Measurements from ENCODE around the gene MAP4. TPM values are rescaled to one million over a fixed set of nuclear protein-coding genes. Genes with fewer than 3 reads are reported as not detected.

The MAP4 gene
- total and polyA plus RNA-seq, 4 donors = 16.6 to 41.4 (median 30.8) TPM

DNA sequence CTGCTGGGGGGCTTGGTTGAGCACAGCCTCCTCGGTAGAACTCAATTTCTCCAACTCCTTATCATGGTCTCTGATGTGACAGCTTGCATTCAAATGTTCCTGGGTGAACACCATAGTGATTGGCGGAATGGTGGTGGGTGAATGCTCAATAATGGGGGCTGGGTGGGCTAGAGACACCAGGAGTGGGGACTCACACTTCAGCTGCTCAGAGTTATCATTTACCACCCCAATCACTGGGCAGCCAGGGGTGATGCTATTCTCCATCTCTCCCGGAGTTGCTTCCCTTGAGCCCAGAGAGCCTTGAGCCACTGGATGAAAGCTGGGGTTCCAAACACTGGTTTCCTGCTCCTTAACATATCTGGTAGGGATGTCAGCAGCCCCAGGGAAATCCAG lies 124.6 kb downstream of the MAP4 start:
- Histone ChIP-seq H3K27ac (ENCODE audit: low read depth in 1 of 2, low read length in 2 of 2) (no peak overlapping the region), H3K9me3 (ENCODE audit: control insufficient read depth in 4 of 4, low read length in 3 of 4) (no peaks in the 10 kb centered on the region), H3K9ac (ENCODE audit: low read depth in 1 of 2, low read length in 2 of 2) (no peak overlapping the region), H3K27me3 (ENCODE audit: control insufficient read depth in 4 of 4, insufficient read depth in 4 of 4, low read length in 3 of 4) (no peaks in the 10 kb centered on the region), H3K36me3 (ENCODE audit: control insufficient read depth in 4 of 4, insufficient read depth in 3 of 4, low read depth in 1 of 4, low read length in 3 of 4) (peaks cover 4 to 11% (median 4%) of the 10 kb centered on the region in 4 donors), H3K4me1 (ENCODE audit: control insufficient read depth in 4 of 4, insufficient read depth in 4 of 4, low read length in 3 of 4) (peaks cover 0 to 3% (median 0%) of the 10 kb centered on the region in 4 donors), H3K4me3 (ENCODE audit: low read depth in 1 of 3, low read length in 3 of 3) (no peak overlapping the region)
- no peak for DNase-seq (ENCODE audit: low spot score)
- TF ChIP-seq, protein P1, sequence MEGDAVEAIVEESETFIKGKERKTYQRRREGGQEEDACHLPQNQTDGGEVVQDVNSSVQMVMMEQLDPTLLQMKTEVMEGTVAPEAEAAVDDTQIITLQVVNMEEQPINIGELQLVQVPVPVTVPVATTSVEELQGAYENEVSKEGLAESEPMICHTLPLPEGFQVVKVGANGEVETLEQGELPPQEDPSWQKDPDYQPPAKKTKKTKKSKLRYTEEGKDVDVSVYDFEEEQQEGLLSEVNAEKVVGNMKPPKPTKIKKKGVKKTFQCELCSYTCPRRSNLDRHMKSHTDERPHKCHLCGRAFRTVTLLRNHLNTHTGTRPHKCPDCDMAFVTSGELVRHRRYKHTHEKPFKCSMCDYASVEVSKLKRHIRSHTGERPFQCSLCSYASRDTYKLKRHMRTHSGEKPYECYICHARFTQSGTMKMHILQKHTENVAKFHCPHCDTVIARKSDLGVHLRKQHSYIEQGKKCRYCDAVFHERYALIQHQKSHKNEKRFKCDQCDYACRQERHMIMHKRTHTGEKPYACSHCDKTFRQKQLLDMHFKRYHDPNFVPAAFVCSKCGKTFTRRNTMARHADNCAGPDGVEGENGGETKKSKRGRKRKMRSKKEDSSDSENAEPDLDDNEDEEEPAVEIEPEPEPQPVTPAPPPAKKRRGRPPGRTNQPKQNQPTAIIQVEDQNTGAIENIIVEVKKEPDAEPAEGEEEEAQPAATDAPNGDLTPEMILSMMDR (IDR thresholded peaks at IDR 0.05; ENCODE audit: low read depth, low read length, missing input control) = no peak
- WGBS = 91% methylated on average over 3 of the region's 3 CpGs

DNA sequence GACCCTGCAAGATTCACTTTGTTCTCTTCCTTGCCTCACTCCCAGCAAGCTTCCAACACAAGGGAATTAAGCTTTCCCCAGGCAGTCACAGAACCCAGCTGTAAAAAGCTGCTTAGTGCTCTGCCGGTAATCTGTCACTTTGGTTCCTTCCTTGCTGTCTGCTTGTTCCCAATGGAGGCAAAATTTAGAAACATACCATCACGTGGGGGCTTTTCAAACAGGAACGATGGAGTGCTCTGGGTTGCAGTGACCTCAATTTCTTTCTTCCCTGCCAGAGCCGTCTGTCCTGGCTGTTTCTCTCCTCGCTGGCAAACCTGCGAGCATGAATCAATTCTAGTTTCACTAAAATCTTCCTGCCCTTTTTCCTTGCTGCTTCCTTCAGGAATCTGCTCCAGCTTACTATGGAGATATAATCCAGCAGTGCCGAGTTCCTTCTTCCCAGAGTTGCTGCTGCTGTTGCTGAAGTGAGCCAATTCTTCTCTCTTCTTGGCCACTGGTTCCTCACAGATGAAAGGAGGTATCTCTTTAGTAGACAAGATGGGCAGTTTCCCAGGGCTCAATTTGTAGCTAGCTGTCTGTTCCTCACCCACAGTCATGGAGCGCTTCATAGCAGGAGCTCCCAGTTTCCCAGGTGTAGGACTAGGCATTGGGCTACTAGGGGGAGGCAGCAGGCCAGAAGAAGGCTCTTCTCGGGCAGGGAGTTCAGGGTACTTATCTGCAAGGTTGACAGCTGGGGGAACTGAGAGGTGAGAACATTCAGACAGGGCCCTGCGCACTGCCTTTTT lies 125.2 kb downstream of the MAP4 start:
- no peak for DNase-seq (ENCODE audit: low spot score)
- peaks cover 0 to 3% (median 0%) of the 10 kb centered on the region in 4 donors for H3K4me1 ChIP-seq (ENCODE audit: control insufficient read depth in 4 of 4, insufficient read depth in 4 of 4, low read length in 3 of 4)
- no peaks in the 10 kb centered on the region for H3K9me3 ChIP-seq (ENCODE audit: control insufficient read depth in 4 of 4, low read length in 3 of 4)
- H3K9ac ChIP-seq (ENCODE audit: low read depth in 1 of 2, low read length in 2 of 2) = no peak overlapping the region
- no peak overlapping the region for H3K4me3 ChIP-seq (ENCODE audit: low read depth in 1 of 3, low read length in 3 of 3)
- 80% methylated on average over 10 of the region's 10 CpGs for WGBS
- no peaks in the 10 kb centered on the region for H3K27me3 ChIP-seq (ENCODE audit: control insufficient read depth in 4 of 4, insufficient read depth in 4 of 4, low read length in 3 of 4)
- TF ChIP-seq RXRA (IDR thresholded peaks at IDR 0.05) = peak in 1 of 2 donors; percentile 9
- TF ChIP-seq FOXA2 (IDR thresholded peaks at IDR 0.05) = no peak
- TF ChIP-seq HNF4G (IDR thresholded peaks at IDR 0.05) = no peak
- H3K27ac ChIP-seq (ENCODE audit: low read depth in 1 of 2, low read length in 2 of 2) = no peak overlapping the region
- H3K36me3 ChIP-seq (ENCODE audit: control insufficient read depth in 4 of 4, insufficient read depth in 3 of 4, low read depth in 1 of 4, low read length in 3 of 4) = peaks cover 4 to 11% (median 4%) of the 10 kb centered on the region in 4 donors

DNA sequence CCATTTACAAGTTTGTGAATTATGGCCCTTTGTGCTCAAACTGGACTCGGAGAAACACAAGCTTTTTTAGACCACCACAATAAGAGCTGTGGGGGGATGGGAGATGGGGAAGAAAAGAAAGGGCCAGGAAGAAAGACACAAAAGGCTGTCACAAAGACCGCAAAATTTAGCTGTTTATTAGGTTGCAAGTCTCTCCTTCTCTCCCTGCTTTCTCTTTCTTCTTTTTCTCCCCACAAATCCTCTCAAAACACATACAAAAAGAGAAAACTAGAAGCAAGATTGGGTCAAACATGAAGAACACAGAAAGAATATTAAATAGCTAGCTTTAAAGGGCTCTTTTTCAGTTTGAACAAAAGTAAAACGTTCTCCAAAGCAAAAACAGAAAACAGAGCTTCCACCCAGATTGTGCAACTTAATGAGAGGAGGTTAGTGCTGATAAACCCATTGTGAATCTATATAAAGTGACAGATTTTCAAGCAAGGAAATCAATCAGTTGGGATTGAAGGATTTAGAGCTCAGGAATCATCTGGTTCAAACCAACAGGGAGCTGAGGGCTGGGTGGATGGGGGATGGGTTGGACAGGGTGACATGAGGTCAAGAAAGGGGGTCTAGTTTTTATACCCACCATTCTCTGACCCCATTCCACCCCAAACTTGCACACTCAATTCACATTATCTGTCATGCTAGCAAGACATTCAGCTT lies 125.9 kb downstream of the MAP4 start:
- TF ChIP-seq, protein P1 (IDR thresholded peaks at IDR 0.05; ENCODE audit: low read depth, low read length, missing input control) = no peak
- TF ChIP-seq NR2F2 (IDR thresholded peaks at IDR 0.05) = peak; percentile 31
- 80% methylated on average over 3 of the region's 3 CpGs for WGBS

More for the DNA sequence above, 125.9 kb downstream of the MAP4 start:
- Histone ChIP-seq H3K9ac (ENCODE audit: low read depth in 1 of 2, low read length in 2 of 2) (no peak overlapping the region), H3K4me3 (ENCODE audit: low read depth in 1 of 3, low read length in 3 of 3) (no peak overlapping the region), H3K27ac (ENCODE audit: low read depth in 1 of 2, low read length in 2 of 2) (no peak overlapping the region), H3K27me3 (ENCODE audit: control insufficient read depth in 4 of 4, insufficient read depth in 4 of 4, low read length in 3 of 4) (no peaks in the 10 kb centered on the region), H3K36me3 (ENCODE audit: control insufficient read depth in 4 of 4, insufficient read depth in 3 of 4, low read depth in 1 of 4, low read length in 3 of 4) (peaks cover 4 to 11% (median 4%) of the 10 kb centered on the region in 4 donors), H3K4me1 (ENCODE audit: control insufficient read depth in 4 of 4, insufficient read depth in 4 of 4, low read length in 3 of 4) (peaks cover 0 to 3% (median 0%) of the 10 kb centered on the region in 4 donors), H3K9me3 (ENCODE audit: control insufficient read depth in 4 of 4, low read length in 3 of 4) (no peaks in the 10 kb centered on the region)
- DNase-seq (ENCODE audit: low spot score) = no peak

Measured in liver (tissue), 9 donors.